IMR-90 (cell line): Measurements from ENCODE around the gene JAKMIP1. TPM values are rescaled to one million over a fixed set of nuclear protein-coding genes. Genes with fewer than 3 reads are reported as not detected.

ENCODE experiments used
- ATAC-seq: fragments of 200-7000 bp; cut with Tn5 transposase; 2 replicates; pipeline ENCODE4 v1.9.1; 2020; ENCODE audit warnings: low read depth, mild to moderate bottlenecking, moderate library complexity
- BruUV-seq: library from RNA; stranded (reverse); fragments of 400-500 nt; replicated peaks from 2 replicates; lab custom pipeline; 2021; lab: Mats Ljungman, UMichigan
- CTCF ChIA-PET: fragments of 300-600 bp; formaldehyde crosslinking; extraction: SDS; loops from one replicate; lab custom pipeline; 2021; ENCODE audit warnings: antibody characterized with exemption; lab: Yijun Ruan, JAX
- POLR2A ChIA-PET: fragments of 300-600 bp; sonication (Branson Sonifier 250); formaldehyde crosslinking; loops from one replicate; lab custom pipeline; 2022; ENCODE audit warnings: antibody characterized with exemption; ENCODE audit not compliant: unreplicated experiment; lab: Charles Lee
- DNase-seq: peaks from one replicate; pipeline ENCODE4 v3.0.0; 2013
- H2AFZ ChIP-seq: replicated peaks from 2 replicates; pipeline ENCODE3; 2013; ENCODE audit warnings: low read length, mild to moderate bottlenecking; ENCODE audit not compliant: poor library complexity
- H2AK5ac ChIP-seq: 2 replicates; pipeline ENCODE4 v1.6.1; 2013; ENCODE audit warnings: low read depth, low read length, inconsistent platforms
- H2AK9ac ChIP-seq: replicated peaks from 2 replicates; pipeline ENCODE3; 2013; ENCODE audit warnings: mild to moderate bottlenecking, low read depth, low read length, moderate library complexity; ENCODE audit not compliant: poor library complexity
- H2BK120ac ChIP-seq: 2 replicates; pipeline ENCODE4 v1.6.1; 2013; ENCODE audit warnings: low read depth, low read length, inconsistent platforms
- H2BK15ac ChIP-seq: 3 replicates; pipeline ENCODE4 v1.6.1; 2013; ENCODE audit warnings: low read depth, low read length, inconsistent platforms
- H2BK20ac ChIP-seq: 2 replicates; pipeline ENCODE4 v1.6.1; 2013; ENCODE audit warnings: low read depth, mild to moderate bottlenecking, inconsistent platforms, low read length, moderate library complexity
- H2BK5ac ChIP-seq: 2 replicates; pipeline ENCODE4 v1.6.1; 2013; ENCODE audit warnings: mild to moderate bottlenecking, low read depth, low read length, inconsistent platforms; ENCODE audit not compliant: poor library complexity, severe bottlenecking
- H3K14ac ChIP-seq: replicated peaks from 2 replicates; pipeline ENCODE4 v1.6.1; 2013; ENCODE audit warnings: low read depth, low read length, inconsistent platforms
- H3K18ac ChIP-seq: 2 replicates; pipeline ENCODE4 v1.6.1; 2013; ENCODE audit warnings: low read depth, low read length, control low read depth
- H3K23ac ChIP-seq: 2 replicates; pipeline ENCODE4 v1.6.1; 2013; ENCODE audit warnings: low read depth, low read length, inconsistent platforms
- H3K27ac ChIP-seq: 2 replicates; pipeline ENCODE4 v1.5.1; 2013; ENCODE audit warnings: mild to moderate bottlenecking, control low read depth, low read length; ENCODE audit not compliant: insufficient read depth
- H3K27me3 ChIP-seq: 2 replicates; pipeline ENCODE4 v1.6.1; 2013; ENCODE audit warnings: low read length; ENCODE audit not compliant: control insufficient read depth, insufficient read depth
- H3K36me3 ChIP-seq: 2 replicates; pipeline ENCODE4 v1.6.1; 2013; ENCODE audit warnings: low read length, mixed read lengths; ENCODE audit not compliant: control insufficient read depth, insufficient read depth
- H3K4ac ChIP-seq: 2 replicates; pipeline ENCODE4 v1.6.1; 2013; ENCODE audit warnings: low read depth, low read length, inconsistent platforms
- H3K4me1 ChIP-seq: 2 replicates; pipeline ENCODE4 v1.6.1; 2013; ENCODE audit warnings: low read length, mixed read lengths; ENCODE audit not compliant: control insufficient read depth, insufficient read depth
- H3K4me2 ChIP-seq: 2 replicates; pipeline ENCODE4 v1.6.1; 2013; ENCODE audit warnings: low read depth, mild to moderate bottlenecking, control low read depth, low read length, moderate library complexity
- H3K4me3 ChIP-seq: 2 replicates; pipeline ENCODE4 v1.5.1; 2013; ENCODE audit warnings: low read depth, mild to moderate bottlenecking, control low read depth, low read length, moderate library complexity; ENCODE audit not compliant: insufficient read depth
- H3K56ac ChIP-seq: 2 replicates; pipeline ENCODE4 v1.6.1; 2013; ENCODE audit warnings: low read length, inconsistent platforms; ENCODE audit not compliant: insufficient read depth; ENCODE audit errors: extremely low read depth
- H3K79me1 ChIP-seq, 2 experiments: 2 replicates each; pipeline ENCODE4 v1.6.1; 2013; ENCODE audit warnings: low read length in 2 of 2, inconsistent platforms in 1 of 2, low read depth in 1 of 2
- H3K9ac ChIP-seq: 2 replicates; pipeline ENCODE4 v1.6.1; 2013; ENCODE audit warnings: low read depth, low read length, control low read depth
- H3K9me1 ChIP-seq: 2 replicates; pipeline ENCODE4 v1.6.1; 2013; ENCODE audit warnings: low read length, inconsistent platforms; ENCODE audit not compliant: insufficient read depth
- H3K9me3 ChIP-seq: 2 replicates; pipeline ENCODE4 v1.6.1; 2013; ENCODE audit warnings: low read length; ENCODE audit not compliant: control insufficient read depth, insufficient read depth
- H4K20me1 ChIP-seq: 2 replicates; pipeline ENCODE4 v1.6.1; 2013; ENCODE audit warnings: low read length, inconsistent platforms; ENCODE audit not compliant: insufficient read depth
- H4K5ac ChIP-seq: 2 replicates; pipeline ENCODE4 v1.6.1; 2013; ENCODE audit warnings: mild to moderate bottlenecking, low read depth, low read length, control low read depth
- H4K8ac ChIP-seq, 2 experiments: 2 replicates each; pipeline ENCODE4 v1.6.1; 2013; ENCODE audit warnings: low read depth in 2 of 2, low read length in 2 of 2, control low read depth in 1 of 2, inconsistent platforms in 1 of 2
- H4K91ac ChIP-seq: 2 replicates; pipeline ENCODE4 v1.6.1; 2013; ENCODE audit warnings: low read depth, low read length, inconsistent platforms; ENCODE audit not compliant: insufficient read depth
- CTCF ChIP-seq: conservative IDR thresholded peaks from 2 replicates; pipeline ENCODE4 v1.5.1; 2012; ENCODE audit warnings: mild to moderate bottlenecking, low read depth, low read length, improper control_type of control experiment
- RAD21 ChIP-seq: IDR thresholded peaks from 2 replicates; pipeline ENCODE4 v1.6.1; 2012; ENCODE audit warnings: low read length, improper control_type of control experiment
- RCOR1 ChIP-seq: IDR thresholded peaks from 2 replicates; pipeline ENCODE4 v1.6.1; 2012; ENCODE audit warnings: mild to moderate bottlenecking, low read length, improper control_type of control experiment; ENCODE audit not compliant: insufficient replicate concordance
- WGBS, 2 experiments: methylation state at CpG; one replicate each; pipeline versions ENCODE4 v1.1.5 to v1.1.7; 2013; ENCODE audit warnings: missing lambda C conversion rate in 2 of 2; ENCODE audit not compliant: insufficient read length in 1 of 2; ENCODE audit errors: extremely low coverage in 2 of 2; 5-methylcytosine and 5-hydroxymethylcytosine counted together
- dilution Hi-C: fragments of 300-500 bp; cut with HindIII; formaldehyde crosslinking; loops from one replicate; pipeline ENCODE4 v1.14.3; 2018; ENCODE audit warnings: low sequenced_read_pairs; ENCODE audit not compliant: unreplicated experiment
- in situ Hi-C: fragments of 300-500 bp; cut with MboI; formaldehyde crosslinking; loops from 3 replicates; pipeline ENCODE4 v1.14.3; 2019; ENCODE audit warnings: low sequenced_read_pairs, inconsistent platforms, mixed read lengths
- intact Hi-C: fragments of 100-400 bp; cut with micrococcal nuclease; formaldehyde crosslinking; loops from 2 replicates; pipeline ENCODE4 v1.10.0; 2022
- polyA plus RNA-seq, 3 experiments: library from polyadenylated mRNA; depleted of rRNA; stranded (reverse); fragments of >200 nt; gene quantifications; 2 replicates each; pipeline ENCODE4 v1.2.3, GENCODE V29; 2012; ENCODE audit warnings: low replicate concordance in 1 of 3
- total RNA-seq: library from RNA; depleted of rRNA; stranded (reverse); fragments of >200 nt; gene quantifications from 2 replicates; pipeline ENCODE4 v1.2.3, GENCODE V29; 2012

JAKMIP1 gene
- total and polyA plus RNA-seq, 2 of the 4 experiments (the other 2 are of a cell fraction): not detected

- Histone ChIP-seq H2BK15ac (no peak overlapping the region), H3K4me3 (no peak overlapping the region), H4K91ac (no peak overlapping the region), H3K4ac (no peak overlapping the region), H3K9ac (no peak overlapping the region), H3K27me3 (no peaks in the 10 kb centered on the region; the same call in 1 of the 2 replicates), H4K5ac (no peak overlapping the region), H3K4me2 (no peak overlapping the region), H3K56ac (no peak overlapping the region), H4K20me1 (no peaks in the 10 kb centered on the region), H2AK9ac (no peak overlapping the region), H2AFZ (no peak overlapping the region), H3K4me1 (no peaks in the 10 kb centered on the region), H2BK120ac (no peak overlapping the region), H3K14ac (no peak overlapping the region), H2BK5ac (no peak overlapping the region), H3K9me3 (no peaks in the 10 kb centered on the region), H3K79me1 (no peaks in the 10 kb centered on the region), H3K23ac (no peak overlapping the region), H2BK20ac (no peak overlapping the region), H3K9me1 (no peaks in the 10 kb centered on the region), H4K8ac (no peak overlapping the region), H3K27ac (no peak overlapping the region), H2AK5ac (no peak overlapping the region), H3K36me3 (no peaks in the 10 kb centered on the region), H3K18ac (no peak overlapping the region)
- intact Hi-C loops: no loop called here
- POLR2A ChIA-PET: no interaction called here
- CTCF ChIA-PET: interaction anchor here (1.0 kb wide), 1 partner anchor 11 kb away, joined by 5 read pairs; no protein-coding TSS in a partner anchor
- TF ChIP-seq RAD21 (peak; percentile 20; the same call in 1 of the 2 replicates), RCOR1 (no peak), CTCF (peak; percentile 60)
- dilution Hi-C loops: no loop called here
- BruUV-seq: no TSS peak
- DNase-seq: peak; percentile 44
- in situ Hi-C loops: no loop called here
- peak; percentile 64 for ATAC-seq
- WGBS, 2 experiments: 13% methylated on average over 4 of the region's 22 CpGs; no CpG with 5 or more reads in 1 of the 2 experiments
Measured at GRCh38 chr4:6019316-6020263, 180.8 kb downstream of the JAKMIP1 start.
